Tibial artery (tissue), 4 donors: Measurements from ENCODE around the gene C22orf31.

Experiments
- DNase-seq, 2 donors: peaks; one replicate each; pipeline ENCODE4 v3.0.0-alpha.2; 2019
- H3K27ac ChIP-seq, 2 donors: fragments of 200-600 bp; sonication (generic) in 1 of 2; 1 replicate in 1 of 2; 2 replicates in 1 of 2; pipeline ENCODE4 v1.5.1; 2018 to 2019; ENCODE audit warnings: mild to moderate bottlenecking in 1 of 2
- H3K27me3 ChIP-seq, 2 donors: fragments of 200-600 bp; sonication (generic) in 1 of 2; one replicate each; pipeline versions ENCODE4 v1.5.1 to v1.6.0; 2016 to 2019
- H3K36me3 ChIP-seq, 3 donors: fragments of 200-600 bp; sonication (generic) in 2 of 3; one replicate each; pipeline ENCODE4 v1.5.1; 2016 to 2019; ENCODE audit warnings: mild to moderate bottlenecking in 2 of 3
- H3K4me1 ChIP-seq, 4 donors: fragments of 200-600 bp; sonication (generic) in 2 of 4; 1 replicate in 3 of 4; 2 replicates in 1 of 4; pipeline ENCODE4 v1.5.1; 2016 to 2019
- H3K4me3 ChIP-seq, 2 donors: fragments of 200-600 bp; sonication (generic) in 1 of 2; 1 replicate in 1 of 2; 2 replicates in 1 of 2; pipeline ENCODE4 v1.5.1; 2018 to 2019; ENCODE audit warnings: mild to moderate bottlenecking in 2 of 2
- H3K9me3 ChIP-seq, 3 donors: fragments of 200-600 bp; sonication (generic) in 1 of 3; one replicate each; pipeline ENCODE4 v1.5.1; 2016 to 2019
- CTCF ChIP-seq, 2 experiments: fragments of 200-600 bp in 1 of 2; fragments of 450-650 bp in 1 of 2; IDR thresholded peaks; one replicate each; pipeline ENCODE4 v1.5.1; 2017 to 2019; ENCODE audit warnings: antibody characterized with exemption in 2 of 2, mild to moderate bottlenecking in 1 of 2, moderate library complexity in 1 of 2
- intact Hi-C: fragments of 100-400 bp; cut with DNase I; formaldehyde crosslinking; loops from one replicate; pipeline ENCODE4 v1.15.0; 2023; ENCODE audit warnings: low total_unique reads

Gene C22orf31

DNA sequence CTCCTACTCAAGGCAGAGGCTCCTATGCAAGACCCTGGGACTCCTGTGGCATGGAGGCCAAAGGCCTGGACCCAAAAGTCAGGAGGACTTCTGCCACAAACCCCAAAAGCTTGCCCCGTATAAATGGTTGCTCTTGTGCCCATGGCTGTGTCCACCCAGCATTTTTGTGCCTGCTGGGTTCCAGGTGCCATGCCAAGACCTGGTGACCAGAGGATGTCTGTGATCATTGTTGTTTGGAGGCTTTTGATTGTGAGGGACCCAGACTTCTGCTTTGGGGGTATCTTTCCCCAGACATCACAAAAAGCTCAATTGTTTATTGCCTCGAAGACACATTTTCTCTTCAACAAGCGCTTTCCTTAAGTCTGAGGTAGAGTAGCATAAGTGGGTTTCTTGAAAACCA lies 35.1 kb downstream of the C22orf31 start:
- TF ChIP-seq CTCF (IDR thresholded peaks at IDR 0.05), result no peak
- Histone ChIP-seq H3K36me3 (no peaks in the 10 kb centered on the region), H3K27me3 (no peaks in the 10 kb centered on the region), H3K4me3 (no peak overlapping the region), H3K4me1 (peaks cover 0 to 17% (median 13%) of the 10 kb centered on the region in 4 donors), H3K27ac (no peak overlapping the region), H3K9me3 (no peaks in the 10 kb centered on the region)
- no peak for DNase-seq
- intact Hi-C loops, result no loop called here

DNA sequence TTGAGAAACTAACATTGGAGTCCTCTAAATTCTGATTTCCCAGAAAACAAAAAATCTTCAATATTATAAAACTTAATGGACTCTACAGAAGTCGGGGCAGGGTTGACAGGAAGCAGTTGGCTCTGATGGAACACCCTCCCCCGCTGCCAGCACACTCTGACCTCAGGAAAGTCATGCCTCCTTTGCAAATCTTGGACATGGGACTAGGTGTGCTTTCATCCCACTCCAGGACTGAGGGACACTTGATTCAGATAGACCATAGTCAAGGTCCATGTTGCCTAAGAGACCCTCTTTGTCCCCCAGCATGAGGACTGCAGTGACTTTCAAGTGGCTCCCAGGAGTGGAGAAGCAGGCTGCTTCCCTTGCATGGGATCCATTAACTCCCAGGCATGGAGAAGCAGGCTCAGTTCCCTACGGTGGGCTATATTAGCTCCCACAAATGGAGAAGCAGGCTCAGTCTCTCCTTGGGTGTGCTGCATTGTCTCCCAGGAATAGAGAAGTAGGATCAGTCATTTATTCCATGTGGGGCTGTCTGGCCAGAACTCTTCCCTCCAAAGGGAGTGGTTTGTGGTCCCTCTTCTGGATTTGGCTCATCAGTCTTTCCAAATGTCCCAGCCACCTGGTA lies 38.3 kb downstream of the C22orf31 start:
- no peak for TF ChIP-seq CTCF (IDR thresholded peaks at IDR 0.05)
- intact Hi-C loops, result no loop called here
- H3K27me3 ChIP-seq, result no peaks in the 10 kb centered on the region
- no peak overlapping the region for H3K27ac ChIP-seq
- DNase-seq, result no peak
- no peak overlapping the region for H3K4me3 ChIP-seq
- H3K4me1 ChIP-seq, result no peaks in the 10 kb centered on the region
- H3K36me3 ChIP-seq, result no peaks in the 10 kb centered on the region
- no peaks in the 10 kb centered on the region for H3K9me3 ChIP-seq

DNA sequence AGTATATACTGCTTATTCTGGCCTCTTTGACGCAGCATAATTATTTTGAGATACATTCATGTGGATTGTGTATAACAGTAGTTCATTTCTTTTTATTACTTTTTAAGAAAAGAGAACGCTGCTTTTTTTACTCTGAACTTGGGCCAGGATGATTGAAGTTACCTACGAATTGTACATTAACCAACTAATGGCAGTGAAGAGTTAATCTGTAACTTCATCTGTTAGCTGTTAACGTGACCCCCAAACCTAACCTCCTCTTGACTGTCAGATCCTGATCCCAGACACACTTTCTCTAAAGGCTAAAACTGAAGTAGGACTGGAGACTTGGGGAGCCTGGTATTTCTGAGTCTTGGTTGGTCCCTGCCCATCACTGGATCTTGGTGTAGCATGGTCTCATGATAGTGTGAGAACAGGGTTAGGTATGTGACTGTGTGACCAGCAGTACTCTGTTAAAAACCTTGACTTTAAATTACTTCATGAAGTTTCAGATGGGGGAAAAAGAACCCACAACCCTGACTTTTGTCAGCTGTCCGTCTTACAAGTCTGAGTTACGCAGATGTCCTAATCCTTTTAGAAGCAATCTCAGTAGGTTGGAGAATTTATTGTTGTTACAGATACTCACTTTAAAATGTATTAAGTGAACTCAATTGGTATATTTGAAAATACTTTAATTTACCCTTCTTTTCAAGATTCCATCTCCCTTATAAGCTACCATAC lies 39.4 kb downstream of the C22orf31 start:
- intact Hi-C loops, result no loop called here
- Histone ChIP-seq H3K9me3 (no peaks in the 10 kb centered on the region), H3K36me3 (no peaks in the 10 kb centered on the region), H3K4me1 (no peaks in the 10 kb centered on the region), H3K27ac (no peak overlapping the region), H3K27me3 (no peaks in the 10 kb centered on the region), H3K4me3 (no peak overlapping the region)
- DNase-seq, result no peak
- TF ChIP-seq CTCF (IDR thresholded peaks at IDR 0.05), result no peak

GRCh38 chr22:29018293-29019189 lies 43.1 kb downstream of the C22orf31 start:
- DNase-seq, result no peak
- H3K4me3 ChIP-seq, result no peak overlapping the region
- no peaks in the 10 kb centered on the region for H3K36me3 ChIP-seq
- no peaks in the 10 kb centered on the region for H3K27me3 ChIP-seq
- H3K4me1 ChIP-seq, result no peaks in the 10 kb centered on the region
- intact Hi-C loops, result loop anchor here (10.0 kb wide), 1 partner anchor 54 kb away; no protein-coding TSS in a partner anchor
- no peak for TF ChIP-seq CTCF (IDR thresholded peaks at IDR 0.05)
- no peak overlapping the region for H3K27ac ChIP-seq
- no peaks in the 10 kb centered on the region for H3K9me3 ChIP-seq

- Histone ChIP-seq H3K9me3 (no peaks in the 10 kb centered on the region), H3K27me3 (no peaks in the 10 kb centered on the region), H3K36me3 (no peaks in the 10 kb centered on the region), H3K27ac (no peak overlapping the region), H3K4me1 (peaks cover 0 to 11% (median 9%) of the 10 kb centered on the region in 4 donors), H3K4me3 (no peak overlapping the region)
- no peak for TF ChIP-seq CTCF (IDR thresholded peaks at IDR 0.05)
- no peak for DNase-seq
- intact Hi-C loops, result loop anchor here (10.0 kb wide), 1 partner anchor 52 kb away; no protein-coding TSS in a partner anchor
Observed at GRCh38 chr22:29016067-29016938, 45.3 kb downstream of the C22orf31 start.
